H1 (cell line): ENCODE data around the gene JPH3. TPM values are rescaled to one million over a fixed set of nuclear protein-coding genes. Genes with fewer than 3 reads are reported as not detected.

Experiments used
- CTCF ChIA-PET: fragments of 300-600 bp; sonication (Branson Sonifier 250); formaldehyde crosslinking; loops from one replicate; lab custom pipeline; 2021; ENCODE audit not compliant: partially characterized antibody; lab: Charles Lee
- POLR2A ChIA-PET: fragments of 300-600 bp; sonication (Branson Sonifier 250); formaldehyde crosslinking; loops from one replicate; lab custom pipeline; 2021; ENCODE audit warnings: inconsistent platforms; ENCODE audit not compliant: partially characterized antibody; lab: Charles Lee
- DNase-seq, 2 experiments: peaks; one replicate each; pipeline versions ENCODE4 v3.0.0 to v3.0.0-alpha.2; 2010 to 2022; ENCODE audit warnings: low spot score in 2 of 2, low read depth in 1 of 2, mixed read lengths in 1 of 2
- FAIRE-seq: peaks from 2 replicates; lab custom pipeline; 2011; peaks lifted over from hg19 to GRCh38; lab: Jason Lieb, UNC
- H2AFZ ChIP-seq: 2 replicates; pipeline ENCODE4 v1.8.1; 2012; ENCODE audit warnings: low read length, inconsistent platforms
- H2AK5ac ChIP-seq: 2 replicates; pipeline ENCODE4 v1.6.1; 2013; ENCODE audit warnings: low read depth, low read length
- H2BK120ac ChIP-seq: replicated peaks from 2 replicates; pipeline ENCODE3; 2013; ENCODE audit warnings: low read depth, low read length, inconsistent platforms
- H2BK12ac ChIP-seq: 2 replicates; pipeline ENCODE4 v1.6.1; 2013; ENCODE audit warnings: low read depth, low read length
- H2BK15ac ChIP-seq: 2 replicates; pipeline ENCODE4 v1.6.1; 2013; ENCODE audit warnings: low read length
- H2BK20ac ChIP-seq: 2 replicates; pipeline ENCODE4 v1.6.1; 2013; ENCODE audit warnings: low read length
- H2BK5ac ChIP-seq: 2 replicates; pipeline ENCODE4 v1.6.1; 2013; ENCODE audit warnings: low read depth, low read length
- H3K14ac ChIP-seq: 2 replicates; pipeline ENCODE4 v1.6.1; 2013; ENCODE audit warnings: inconsistent platforms; ENCODE audit not compliant: insufficient read length
- H3K18ac ChIP-seq: 2 replicates; pipeline ENCODE4 v1.6.1; 2013; ENCODE audit warnings: low read length; ENCODE audit errors: extremely low read depth
- H3K23ac ChIP-seq: 2 replicates; pipeline ENCODE4 v1.6.1; 2013; ENCODE audit warnings: inconsistent platforms; ENCODE audit not compliant: insufficient read length
- H3K23me2 ChIP-seq: 2 replicates; pipeline ENCODE4 v1.6.1; 2013; ENCODE audit warnings: low read depth, low read length
- H3K27ac ChIP-seq: 2 replicates; pipeline ENCODE4 v1.6.1; 2011; ENCODE audit warnings: low read depth, low read length, inconsistent platforms
- H3K27me3 ChIP-seq, 4 experiments: replicated peaks in 1 of 4; 1 replicate in 1 of 4; 2 replicates in 3 of 4; pipeline versions ENCODE4 v1.6.1 to v1.8.1; 2011 to 2013; ENCODE audit warnings: low read length in 3 of 4, mild to moderate bottlenecking in 3 of 4, inconsistent platforms in 2 of 4, mixed read lengths in 2 of 4, moderate library complexity in 1 of 4; ENCODE audit not compliant: control insufficient read depth in 3 of 4, insufficient read depth in 3 of 4; ENCODE audit errors: extremely low read depth in 1 of 4
- H3K36me3 ChIP-seq, 4 experiments: 2 replicates each; pipeline versions ENCODE4 v1.6.1 to v1.8.1; 2011 to 2013; ENCODE audit warnings: mild to moderate bottlenecking in 4 of 4, low read length in 3 of 4, moderate library complexity in 2 of 4, control low read depth in 1 of 4, inconsistent platforms in 1 of 4; ENCODE audit not compliant: insufficient read depth in 4 of 4, control insufficient read depth in 2 of 4
- H3K4ac ChIP-seq: replicated peaks from 2 replicates; pipeline ENCODE3; 2013; ENCODE audit warnings: low read length, low read depth, mixed read lengths, inconsistent platforms; ENCODE audit not compliant: insufficient read length
- H3K4me1 ChIP-seq, 4 experiments: replicated peaks in 1 of 4; 1 replicate in 1 of 4; 2 replicates in 3 of 4; pipeline versions ENCODE4 v1.6.1 to v1.8.1; 2011 to 2013; ENCODE audit warnings: low read length in 3 of 4, inconsistent platforms in 2 of 4, mixed read lengths in 1 of 4; ENCODE audit not compliant: insufficient read depth in 4 of 4, control insufficient read depth in 3 of 4
- H3K4me2 ChIP-seq, 2 experiments: 2 replicates each; pipeline versions ENCODE4 v1.6.1 to v1.8.1; 2011 to 2013; ENCODE audit warnings: low read depth in 2 of 2, low read length in 2 of 2, control low read depth in 1 of 2, inconsistent platforms in 1 of 2, mild to moderate bottlenecking in 1 of 2; ENCODE audit not compliant: insufficient read depth in 1 of 2
- H3K4me3 ChIP-seq, 4 experiments: fragments of 200-600, 300-600 bp in 1 of 4; sonication (generic), shearing (Covaris generic), sonication (Bioruptor Twin) in 1 of 4; 2 replicates each; pipeline versions ENCODE4 v1.5.1 to v1.8.1; 2011 to 2016; ENCODE audit warnings: low read length in 4 of 4, low read depth in 3 of 4, control low read depth in 2 of 4, inconsistent platforms in 2 of 4, mild to moderate bottlenecking in 2 of 4, mixed read lengths in 1 of 4, moderate library complexity in 1 of 4; ENCODE audit not compliant: insufficient read depth in 2 of 4; ENCODE audit errors: extremely low read depth in 1 of 4
- H3K56ac ChIP-seq: replicated peaks from 2 replicates; pipeline ENCODE3; 2013; ENCODE audit warnings: low read depth, mild to moderate bottlenecking, mixed read lengths, low read length, inconsistent platforms; ENCODE audit not compliant: insufficient read length
- H3K79me1 ChIP-seq: 2 replicates; pipeline ENCODE4 v1.6.1; 2013; ENCODE audit warnings: low read depth, low read length, control low read depth
- H3K79me2 ChIP-seq, 2 experiments: 2 replicates each; pipeline versions ENCODE4 v1.6.1 to v1.8.1; 2012 to 2013; ENCODE audit warnings: low read length in 2 of 2, mild to moderate bottlenecking in 2 of 2, inconsistent platforms in 1 of 2; ENCODE audit not compliant: insufficient read depth in 2 of 2, control insufficient read depth in 1 of 2
- H3K9ac ChIP-seq, 4 experiments: replicated peaks in 1 of 4; 1 replicate in 1 of 4; 2 replicates in 3 of 4; pipeline versions ENCODE4 v1.6.1 to v1.8.1; 2011 to 2013; ENCODE audit warnings: low read depth in 3 of 4, low read length in 3 of 4, control low read depth in 2 of 4, mild to moderate bottlenecking in 2 of 4, moderate library complexity in 2 of 4, inconsistent platforms in 1 of 4; ENCODE audit errors: extremely low read depth in 1 of 4
- H3K9me3 ChIP-seq, 2 experiments: 2 replicates each; pipeline versions ENCODE4 v1.6.1 to v1.8.1; 2012 to 2013; ENCODE audit warnings: mild to moderate bottlenecking in 2 of 2, moderate library complexity in 2 of 2, control low read depth in 1 of 2, inconsistent platforms in 1 of 2, low read depth in 1 of 2, low read length in 1 of 2, mixed read lengths in 1 of 2; ENCODE audit not compliant: insufficient read depth in 2 of 2
- H4K20me1 ChIP-seq, 2 experiments: replicated peaks in 1 of 2; 2 replicates each; pipeline versions ENCODE3 to v1.8.1; 2011 to 2013; ENCODE audit warnings: inconsistent platforms in 2 of 2, low read length in 2 of 2, mild to moderate bottlenecking in 1 of 2; ENCODE audit not compliant: insufficient read depth in 2 of 2, control insufficient read depth in 1 of 2
- H4K5ac ChIP-seq: 2 replicates; pipeline ENCODE4 v1.6.1; 2013; ENCODE audit warnings: low read length, low read depth, mixed read lengths, inconsistent platforms; ENCODE audit not compliant: insufficient read length
- H4K8ac ChIP-seq: 2 replicates; pipeline ENCODE4 v1.8.0; 2013; ENCODE audit warnings: mild to moderate bottlenecking, moderate library complexity, low read length, inconsistent platforms; ENCODE audit not compliant: insufficient read depth; ENCODE audit errors: extremely low read depth
- H4K91ac ChIP-seq: replicated peaks from 2 replicates; pipeline ENCODE3; 2013; ENCODE audit warnings: low read length, mixed read lengths, inconsistent platforms; ENCODE audit not compliant: insufficient read length
- ASH2L ChIP-seq: fragments of 200-600, 300-600 bp; sonication (generic); IDR thresholded peaks from one replicate; pipeline ENCODE4 v1.7.1; 2017; ENCODE audit warnings: low read length
- BCL11A ChIP-seq, 2 experiments: IDR thresholded peaks; one replicate each; pipeline ENCODE4 v1.6.1; 2011; ENCODE audit warnings: low read depth in 2 of 2, low read length in 2 of 2, mild to moderate bottlenecking in 2 of 2
- CREB1 ChIP-seq: IDR thresholded peaks from 2 replicates; pipeline ENCODE4 v1.6.1; 2012; ENCODE audit warnings: inconsistent platforms
- FOSL1 ChIP-seq: IDR thresholded peaks from 2 replicates; pipeline ENCODE4 v1.6.1; 2011; ENCODE audit warnings: mild to moderate bottlenecking, low read depth, low read length, moderate library complexity; ENCODE audit not compliant: insufficient read depth
- GTF2F1 ChIP-seq: IDR thresholded peaks from 2 replicates; pipeline ENCODE4 v1.6.1; 2012; ENCODE audit warnings: low read depth, low read length, improper control_type of control experiment, borderline replicate concordance
- RAD21 ChIP-seq, 2 experiments: IDR thresholded peaks in 1 of 2; conservative IDR thresholded peaks in 1 of 2; 2 replicates each; pipeline ENCODE4 v1.6.1; 2011; ENCODE audit warnings: low read depth in 2 of 2, low read length in 2 of 2, improper control_type of control experiment in 1 of 2, inconsistent platforms in 1 of 2, mild to moderate bottlenecking in 1 of 2, moderate library complexity in 1 of 2
- RNF2 ChIP-seq: fragments of 200-900, 300-1000 bp; sonication (generic); IDR thresholded peaks from 2 replicates; pipeline ENCODE4 v1.7.1; 2016; ENCODE audit warnings: borderline replicate concordance, low read depth, mild to moderate bottlenecking, antibody characterized with exemption, low read length; ENCODE audit not compliant: poor library complexity, severe bottlenecking; ENCODE audit errors: missing control alignments
- RXRA ChIP-seq: IDR thresholded peaks from 2 replicates; pipeline ENCODE4 v1.6.1; 2011; ENCODE audit warnings: low read depth, mild to moderate bottlenecking, low read length, moderate library complexity; ENCODE audit not compliant: insufficient read depth
- SP2 ChIP-seq: IDR thresholded peaks from 2 replicates; pipeline ENCODE4 v1.6.1; 2012; ENCODE audit warnings: mild to moderate bottlenecking, low read length, inconsistent platforms
- USF2 ChIP-seq: IDR thresholded peaks from 2 replicates; pipeline ENCODE4 v1.6.1; 2011; ENCODE audit warnings: low read length, improper control_type of control experiment
- YY1 ChIP-seq: IDR thresholded peaks from 2 replicates; pipeline ENCODE4 v1.6.1; 2011; ENCODE audit warnings: low read depth, mild to moderate bottlenecking, low read length
- WGBS, 2 experiments: shearing (Covaris generic) in 1 of 2; methylation state at CpG; one replicate each; pipeline versions ENCODE4 v1.1.6 to v1.1.7; 2013 to 2015; ENCODE audit warnings: low lambda C conversion rate in 2 of 2, mixed read lengths in 2 of 2, inconsistent platforms in 1 of 2, low coverage in 1 of 2, missing lambda C conversion rate in 1 of 2; ENCODE audit not compliant: insufficient replicate concordance in 2 of 2, insufficient coverage in 1 of 2, insufficient read length in 1 of 2; ENCODE audit errors: extremely low coverage in 1 of 2, missing lambda C conversion rate in 1 of 2; 5-methylcytosine and 5-hydroxymethylcytosine counted together
- polyA plus RNA-seq, 7 experiments: library from polyadenylated mRNA; depleted of rRNA in 3 of 7; stranded (reverse) in 5 of 7; unstranded in 2 of 7; fragments of >200 nt in 5 of 7; fragments of 200-250 nt in 2 of 7; gene quantifications; 1 replicate in 5 of 7; 2 replicates in 1 of 7; 4 replicates in 1 of 7; pipeline versions ENCODE4 v1.2.1 to v1.2.3, GENCODE V29; 2011 to 2013; ENCODE audit warnings: missing spikeins in 2 of 7, mixed read lengths in 2 of 7
- total RNA-seq: library from RNA; stranded (reverse); fragmentation: NEBNext Ultra II Directional; extraction: Animal tissue kit (Norgen Biotek cat#: 25700); gene quantifications from 2 replicates; pipeline ENCODE4 v1.2.1, GENCODE V29; 2021
- TF ChIP-seq, protein P1 (sequence below): IDR thresholded peaks from 2 replicates; pipeline ENCODE4 v1.6.1; 2011; ENCODE audit warnings: low read depth, mild to moderate bottlenecking, low read length; ENCODE audit not compliant: insufficient read depth

The JPH3 gene
- total and polyA plus RNA-seq, 2 of the 8 experiments (the other 6 are each of a cell fraction or from before 2014, with no cell fraction given), result 10.3 to 28.3 TPM

- no peak overlapping the region for H3K27ac ChIP-seq
- H3K9me3 ChIP-seq, result no peaks in the 10 kb centered on the region
- H4K8ac ChIP-seq, result no peak overlapping the region; the same call in 1 of the 2 replicates
- no peak overlapping the region for H2BK120ac ChIP-seq
- no peak overlapping the region for H3K14ac ChIP-seq
- H2BK15ac ChIP-seq, result no peak overlapping the region
- H3K4me1 ChIP-seq, result peaks cover 3 to 12% (median 8%) of the 10 kb centered on the region in 4 experiments
- no peak overlapping the region for H3K56ac ChIP-seq
- H3K23me2 ChIP-seq, result no peaks in the 10 kb centered on the region
- no peak overlapping the region for H2BK12ac ChIP-seq
- H2BK5ac ChIP-seq, result no peak overlapping the region
- CTCF ChIA-PET, result interaction anchor here (0.8 to 12.2 kb wide), 16 partner anchors 11 to 182 kb away, joined by 3 to 231 read pairs (median 6); no protein-coding TSS in a partner anchor
- H3K79me2 ChIP-seq, result no peaks in the 10 kb centered on the region
- no peak overlapping the region for H2BK20ac ChIP-seq
- no peak overlapping the region for H3K18ac ChIP-seq
- H4K91ac ChIP-seq, result no peak overlapping the region
- WGBS, 2 experiments, result 89% methylated on average over 9 of the region's 9 CpGs; no CpG with 5 or more reads in 1 of the 2 experiments
- H3K79me1 ChIP-seq, result no peaks in the 10 kb centered on the region
- no peak overlapping the region for H3K23ac ChIP-seq
- H4K5ac ChIP-seq, result no peak overlapping the region
- POLR2A ChIA-PET, result interaction anchor here (0.9 to 2.6 kb wide), 3 partner anchors 12 to 48 kb away, joined by 4 to 9 read pairs (median 6); no protein-coding TSS in a partner anchor
- H3K4ac ChIP-seq, result no peak overlapping the region
- FAIRE-seq, result no peak
- no peak overlapping the region for H2AFZ ChIP-seq
- H3K36me3 ChIP-seq, result no peaks in the 10 kb centered on the region
- DNase-seq, result no peak
- H3K4me3 ChIP-seq, result no peak overlapping the region
- H3K4me2 ChIP-seq, result no peak overlapping the region
- no peaks in the 10 kb centered on the region for H4K20me1 ChIP-seq
- no peak overlapping the region for H2AK5ac ChIP-seq
- H3K9ac ChIP-seq, result no peak overlapping the region
- H3K27me3 ChIP-seq, result no peaks in the 10 kb centered on the region
- TF ChIP-seq GTF2F1 (no peak), SP2 (no peak), RAD21 (IDR thresholded peaks at IDR 0.05 in 1 of 2, conservative IDR thresholded peaks at IDR 0.05 in 1 of 2; ENCODE audit: low read depth in 2 of 2, low read length in 2 of 2) (no peak), FOSL1 (no peak), RNF2 (no peak), CREB1 (no peak), RXRA (no peak), ASH2L (no peak), BCL11A (IDR thresholded peaks at IDR 0.05; ENCODE audit: low read depth in 2 of 2, low read length in 2 of 2) (no peak), USF2 (no peak), YY1 (no peak)
- TF ChIP-seq, protein P1, sequence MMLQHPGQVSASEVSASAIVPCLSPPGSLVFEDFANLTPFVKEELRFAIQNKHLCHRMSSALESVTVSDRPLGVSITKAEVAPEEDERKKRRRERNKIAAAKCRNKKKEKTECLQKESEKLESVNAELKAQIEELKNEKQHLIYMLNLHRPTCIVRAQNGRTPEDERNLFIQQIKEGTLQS, result no peak
These were observed 14.7 kb upstream of the JPH3 start for GRCh38 chr16:87587636-87588035.
